Measurements from ENCODE around the gene OR4A15.

The OR4A15 gene

DNA sequence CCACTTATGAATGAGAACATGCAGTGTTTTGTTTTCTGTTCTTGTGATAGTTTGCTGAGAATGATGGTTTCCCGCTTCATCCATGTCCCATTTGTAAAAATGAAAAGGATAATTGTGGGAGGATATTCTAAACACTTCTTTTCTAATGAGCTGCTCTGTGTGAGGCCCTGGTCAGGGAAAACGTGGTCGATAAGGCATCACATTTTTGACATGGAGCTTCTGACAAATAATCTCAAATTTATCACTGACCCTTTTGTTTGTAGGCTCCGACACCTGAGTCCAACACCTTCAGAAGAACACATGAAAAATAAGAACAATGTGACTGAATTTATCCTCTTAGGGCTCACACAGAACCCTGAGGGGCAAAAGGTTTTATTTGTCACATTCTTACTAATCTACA is at the start of gene OR4A15:
Gene OR4A15, plus strand, starts transcription at position 301 of the 400 bp plus-strand sequence. Its CDS starts 0 bp downstream, at position 301.
- TF ChIP-seq, protein P1, sequence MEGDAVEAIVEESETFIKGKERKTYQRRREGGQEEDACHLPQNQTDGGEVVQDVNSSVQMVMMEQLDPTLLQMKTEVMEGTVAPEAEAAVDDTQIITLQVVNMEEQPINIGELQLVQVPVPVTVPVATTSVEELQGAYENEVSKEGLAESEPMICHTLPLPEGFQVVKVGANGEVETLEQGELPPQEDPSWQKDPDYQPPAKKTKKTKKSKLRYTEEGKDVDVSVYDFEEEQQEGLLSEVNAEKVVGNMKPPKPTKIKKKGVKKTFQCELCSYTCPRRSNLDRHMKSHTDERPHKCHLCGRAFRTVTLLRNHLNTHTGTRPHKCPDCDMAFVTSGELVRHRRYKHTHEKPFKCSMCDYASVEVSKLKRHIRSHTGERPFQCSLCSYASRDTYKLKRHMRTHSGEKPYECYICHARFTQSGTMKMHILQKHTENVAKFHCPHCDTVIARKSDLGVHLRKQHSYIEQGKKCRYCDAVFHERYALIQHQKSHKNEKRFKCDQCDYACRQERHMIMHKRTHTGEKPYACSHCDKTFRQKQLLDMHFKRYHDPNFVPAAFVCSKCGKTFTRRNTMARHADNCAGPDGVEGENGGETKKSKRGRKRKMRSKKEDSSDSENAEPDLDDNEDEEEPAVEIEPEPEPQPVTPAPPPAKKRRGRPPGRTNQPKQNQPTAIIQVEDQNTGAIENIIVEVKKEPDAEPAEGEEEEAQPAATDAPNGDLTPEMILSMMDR (IDR thresholded peaks at IDR 0.05): no peak

DNA sequence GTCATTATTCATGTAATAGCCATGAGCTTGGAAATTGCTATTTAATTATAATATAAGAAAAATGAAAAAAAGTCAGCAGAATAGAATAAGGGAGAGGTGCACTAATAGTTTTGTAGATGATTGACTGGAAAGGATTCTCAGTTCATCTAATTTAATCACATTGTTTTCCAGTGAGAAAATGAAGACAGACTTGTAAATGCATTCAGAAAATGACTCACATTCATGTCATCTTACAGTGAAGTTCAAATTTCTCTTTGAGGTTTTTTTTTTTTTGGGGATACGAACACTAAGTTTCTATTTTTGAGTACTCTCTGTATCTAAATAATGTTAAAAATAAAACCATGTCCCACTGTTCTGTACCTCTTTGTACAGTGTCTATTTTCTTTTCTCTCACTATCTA is 43.3 kb upstream of the OR4A15 start:
- Histone ChIP-seq H3K4me3 (no peak overlapping the region), H3K27ac (no peak overlapping the region)
- TF ChIP-seq, protein P1 (IDR thresholded peaks at IDR 0.05): no peak
- no peak for DNase-seq (ENCODE audit: low spot score)

More for the DNA sequence above, at the start of gene OR4A15:
- no peak within 1 kb of the TSS for H3K4me3 ChIP-seq
- no peak within 1 kb of the TSS for H3K27ac ChIP-seq
- DNase-seq (ENCODE audit: low spot score): no peak

DNA sequence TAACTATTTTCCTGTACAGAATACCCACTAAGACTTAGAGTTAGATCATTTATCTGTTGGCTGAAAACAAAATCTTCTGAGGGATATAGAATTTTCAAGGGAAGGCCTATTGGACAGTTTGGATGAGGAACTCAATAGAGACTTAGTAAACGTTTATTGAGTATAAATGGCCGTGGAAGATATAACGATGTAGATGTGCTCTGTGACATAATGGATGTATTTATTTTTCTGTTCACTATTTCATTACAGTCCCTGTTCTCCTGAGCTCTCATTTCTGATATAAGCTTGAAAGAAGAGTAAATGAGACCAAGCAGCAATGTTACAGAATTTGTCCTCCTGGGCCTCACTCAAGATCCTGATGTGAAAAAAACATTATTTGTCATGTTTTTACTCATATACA is 24.9 kb upstream of the OR4A15 start, which contains the start of gene OR4A16:
Gene OR4A16, plus strand, starts transcription at position 301 of the 400 bp plus-strand sequence. Its CDS starts 0 bp downstream, at position 301.
- Histone ChIP-seq H3K27ac (no peak within 1 kb of the TSS), H3K4me3 (no peak within 1 kb of the TSS)
- TF ChIP-seq, protein P1 (IDR thresholded peaks at IDR 0.05): no peak
- no peak for DNase-seq (ENCODE audit: low spot score)

DNA sequence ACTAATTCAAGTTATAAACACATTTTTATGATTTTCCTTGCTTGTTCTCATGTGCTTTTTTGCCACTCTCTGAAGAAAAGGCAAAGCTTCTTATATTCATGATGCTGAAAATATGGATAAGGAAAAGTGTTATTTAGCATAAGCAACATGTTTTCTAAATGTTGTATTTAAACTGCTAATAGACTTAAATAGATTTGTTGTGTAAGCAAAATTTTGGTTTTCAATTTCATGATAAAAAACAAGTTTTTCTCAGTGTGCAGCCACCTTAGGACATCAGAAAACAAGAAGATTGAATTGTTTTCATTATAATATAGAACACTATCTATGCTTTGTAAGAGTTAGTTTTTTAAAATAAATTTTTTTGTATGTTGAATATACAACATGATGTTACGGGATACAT is 22.5 kb upstream of the OR4A15 start:
- Histone ChIP-seq H3K4me3 (no peak overlapping the region), H3K27ac (no peak overlapping the region)
- TF ChIP-seq, protein P1 (IDR thresholded peaks at IDR 0.05): no peak
- DNase-seq (ENCODE audit: low spot score): no peak

DNA sequence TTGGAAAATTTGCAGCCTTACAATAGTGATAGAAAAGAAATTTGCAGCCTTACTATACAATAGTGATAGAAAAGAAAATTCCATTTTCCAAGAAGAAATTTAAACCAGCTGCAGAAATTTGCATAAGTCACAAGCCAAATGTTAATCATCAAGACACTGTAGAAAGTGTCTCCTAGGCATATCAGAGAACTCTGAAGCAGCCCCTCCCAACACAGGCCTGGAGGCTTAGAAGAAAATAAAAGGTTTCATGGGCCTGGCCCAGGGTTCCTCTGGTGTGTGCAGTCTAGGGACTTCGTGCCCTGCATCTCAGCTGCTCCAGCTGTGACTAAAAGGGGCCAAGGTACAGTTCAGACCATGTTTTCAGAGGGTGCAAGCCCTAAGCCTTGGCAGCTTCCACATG is 18.7 kb upstream of the OR4A15 start:
- no peak overlapping the region for H3K27ac ChIP-seq
- TF ChIP-seq, protein P1 (IDR thresholded peaks at IDR 0.05): no peak
- no peak overlapping the region for H3K4me3 ChIP-seq
- no peak for DNase-seq (ENCODE audit: low spot score)

DNA sequence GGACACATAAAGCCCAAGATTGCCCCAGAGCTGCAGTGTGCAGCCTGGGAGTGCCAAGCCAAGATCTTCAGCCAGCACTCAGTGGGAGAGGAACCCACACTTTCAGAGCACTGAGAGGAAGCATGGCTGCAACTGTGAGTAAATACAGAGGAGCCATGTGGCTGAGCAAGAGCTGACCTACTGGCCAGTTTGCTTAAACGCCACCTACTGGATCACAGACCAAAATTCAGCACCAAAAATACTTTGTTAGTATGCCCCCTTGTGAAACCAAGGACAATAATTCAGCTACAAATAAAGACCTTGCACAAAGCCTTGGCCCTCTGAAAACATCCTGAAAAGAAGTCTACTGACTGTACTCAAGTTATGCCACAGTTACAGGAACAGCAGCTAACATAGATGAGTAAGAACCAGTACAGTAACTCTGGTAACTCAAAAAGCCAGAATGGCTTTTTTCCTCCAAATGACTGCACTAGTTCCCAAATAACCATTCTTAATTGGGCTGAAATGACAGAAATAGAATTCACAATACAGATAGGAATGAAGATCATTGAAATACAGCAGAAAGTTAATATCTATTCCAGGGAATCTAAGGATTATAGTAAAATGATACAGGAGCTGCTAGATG is 10.1 kb upstream of the OR4A15 start:
- no peak for DNase-seq (ENCODE audit: low spot score)
- no peak overlapping the region for H3K27ac ChIP-seq
- TF ChIP-seq, protein P1 (IDR thresholded peaks at IDR 0.05): no peak
- no peak overlapping the region for H3K4me3 ChIP-seq

DNA sequence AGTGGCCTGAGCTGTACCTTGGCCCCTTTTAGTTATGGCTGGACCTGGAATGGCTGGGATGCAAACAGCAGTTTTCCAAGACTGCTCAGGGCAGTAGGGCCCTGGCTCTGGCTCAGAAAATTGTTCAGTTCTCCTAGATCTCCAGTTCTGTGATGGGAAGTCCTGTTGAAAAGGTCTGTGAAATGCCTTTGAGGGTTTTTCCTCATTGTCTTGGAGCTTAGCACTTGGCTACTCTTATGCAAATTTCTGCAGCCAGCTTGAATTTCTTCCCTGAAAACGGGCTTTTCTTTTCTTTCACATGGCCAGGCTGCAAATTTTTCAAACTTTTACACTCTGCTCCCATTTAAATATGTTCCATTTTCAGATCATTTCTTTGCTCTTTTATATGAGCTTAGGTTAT is 33.2 kb downstream of the OR4A15 start:
- DNase-seq (ENCODE audit: low spot score): no peak
- Histone ChIP-seq H3K27ac (no peak overlapping the region), H3K4me3 (no peak overlapping the region)
- TF ChIP-seq, protein P1 (IDR thresholded peaks at IDR 0.05): no peak

Data from coronary artery (tissue), 2 donors.